Measurements from ENCODE around the gene POC1B.

The POC1B gene

GRCh38 chr12:89494411-89495231 lies 31.2 kb downstream of the POC1B start:
- DNase-seq (ENCODE audit: low spot score), result peak; percentile 63

GRCh38 chr12:89493670-89494302 lies 32.1 kb downstream of the POC1B start:
- no peak for DNase-seq (ENCODE audit: low spot score)

GRCh38 chr12:89492883-89493282 lies 33.0 kb downstream of the POC1B start:
- DNase-seq (ENCODE audit: low spot score), result no peak

GRCh38 chr12:89490922-89491321 lies 34.9 kb downstream of the POC1B start:
- no peak for DNase-seq (ENCODE audit: low spot score)

GRCh38 chr12:89486264-89486663 lies 39.6 kb downstream of the POC1B start:
- no peak for DNase-seq (ENCODE audit: low spot score)

- DNase-seq (ENCODE audit: low spot score), result no peak
Observed at GRCh38 chr12:89484470-89484869, 41.4 kb downstream of the POC1B start.

- peak; percentile 70 for DNase-seq (ENCODE audit: low spot score)
Observed at GRCh38 chr12:89481213-89481914, 44.5 kb downstream of the POC1B start.

GRCh38 chr12:89479982-89480381 lies 45.9 kb downstream of the POC1B start:
- DNase-seq (ENCODE audit: low spot score), result no peak

- no peak for DNase-seq (ENCODE audit: low spot score)
Observed at GRCh38 chr12:89477633-89478279, 48.1 kb downstream of the POC1B start.

GRCh38 chr12:89476904-89477595 lies 48.8 kb downstream of the POC1B start:
- DNase-seq (ENCODE audit: low spot score), result no peak

- no peak for DNase-seq (ENCODE audit: low spot score)
Observed at GRCh38 chr12:89476232-89476631, 49.6 kb downstream of the POC1B start.

- no peak for DNase-seq (ENCODE audit: low spot score)
Observed at GRCh38 chr12:89475203-89475990, 50.5 kb downstream of the POC1B start.

GRCh38 chr12:89474615-89475014 lies 51.2 kb downstream of the POC1B start:
- no peak for DNase-seq (ENCODE audit: low spot score)

GRCh38 chr12:89472508-89472907 lies 53.3 kb downstream of the POC1B start:
- DNase-seq (ENCODE audit: low spot score), result no peak

- peak; percentile 65 for DNase-seq (ENCODE audit: low spot score)
Observed at GRCh38 chr12:89470741-89471509, 54.9 kb downstream of the POC1B start.

GRCh38 chr12:89469361-89469760 lies 56.5 kb downstream of the POC1B start:
- no peak for DNase-seq (ENCODE audit: low spot score)

- DNase-seq (ENCODE audit: low spot score), result no peak
Observed at GRCh38 chr12:89468648-89469326, 57.1 kb downstream of the POC1B start.

GRCh38 chr12:89468017-89468416 lies 57.8 kb downstream of the POC1B start:
- DNase-seq (ENCODE audit: low spot score), result no peak

GRCh38 chr12:89464974-89465592 lies 60.8 kb downstream of the POC1B start:
- DNase-seq (ENCODE audit: low spot score), result no peak
